ENCODE measurements around the gene PTS. TPM values are rescaled to one million over a fixed set of nuclear protein-coding genes. Genes with fewer than 3 reads are reported as not detected.

Gene PTS
- total and polyA plus RNA-seq, 9 of the 15 experiments (the other 6 are each of a cell fraction or from before 2014, with no cell fraction given), result 27.1 to 72.7 (median 41.1) TPM

DNA sequence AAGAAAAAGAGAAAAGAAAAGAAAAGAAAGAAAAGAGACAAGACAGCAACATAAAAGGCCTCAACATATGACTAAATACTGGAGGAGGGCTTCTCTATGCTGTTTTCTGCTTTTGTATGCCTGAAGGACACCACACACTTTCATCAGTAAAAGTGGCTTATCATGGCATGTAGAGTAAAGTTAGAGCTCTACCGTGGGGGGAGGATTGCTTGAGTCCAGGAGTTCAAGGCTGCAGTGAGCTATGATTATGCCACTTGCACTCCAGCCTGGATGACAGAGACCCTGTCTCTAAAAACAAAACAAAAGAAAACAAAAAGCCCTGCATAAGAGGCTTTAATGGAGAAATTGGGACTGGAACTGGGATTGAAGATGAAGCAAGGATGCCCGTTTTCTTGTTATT, 5.7 kb downstream of the PTS start (continued):
- TF ChIP-seq KLF13 (tag; IDR thresholded peaks at IDR 0.05; ENCODE audit: borderline replicate concordance, low read depth), result no peak
- TF ChIP-seq MXI1 (IDR thresholded peaks at IDR 0.05; ENCODE audit: low read depth, low read length), result no peak
- TF ChIP-seq, protein P1, sequence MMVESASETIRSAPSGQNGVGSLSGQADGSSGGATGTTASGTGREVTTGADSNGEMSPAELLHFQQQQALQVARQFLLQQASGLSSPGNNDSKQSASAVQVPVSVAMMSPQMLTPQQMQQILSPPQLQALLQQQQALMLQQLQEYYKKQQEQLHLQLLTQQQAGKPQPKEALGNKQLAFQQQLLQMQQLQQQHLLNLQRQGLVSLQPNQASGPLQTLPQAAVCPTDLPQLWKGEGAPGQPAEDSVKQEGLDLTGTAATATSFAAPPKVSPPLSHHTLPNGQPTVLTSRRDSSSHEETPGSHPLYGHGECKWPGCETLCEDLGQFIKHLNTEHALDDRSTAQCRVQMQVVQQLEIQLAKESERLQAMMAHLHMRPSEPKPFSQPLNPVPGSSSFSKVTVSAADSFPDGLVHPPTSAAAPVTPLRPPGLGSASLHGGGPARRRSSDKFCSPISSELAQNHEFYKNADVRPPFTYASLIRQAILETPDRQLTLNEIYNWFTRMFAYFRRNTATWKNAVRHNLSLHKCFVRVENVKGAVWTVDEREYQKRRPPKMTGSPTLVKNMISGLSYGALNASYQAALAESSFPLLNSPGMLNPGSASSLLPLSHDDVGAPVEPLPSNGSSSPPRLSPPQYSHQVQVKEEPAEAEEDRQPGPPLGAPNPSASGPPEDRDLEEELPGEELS (CRISPR knock-in tag; IDR thresholded peaks at IDR 0.05; ENCODE audit: borderline replicate concordance), result no peak
- no peak for TF ChIP-seq SETDB1 (IDR thresholded peaks at IDR 0.05; ENCODE audit: low read length)
- TF ChIP-seq PHF20 (IDR thresholded peaks at IDR 0.05; ENCODE audit: partially characterized antibody), result no peak
- TF ChIP-seq NR2F6 (CRISPR knock-in tag; IDR thresholded peaks at IDR 0.05), result no peak
- no peak for TF ChIP-seq HMGXB4 (CRISPR knock-in tag; IDR thresholded peaks at IDR 0.05)
- TF ChIP-seq HCFC1 (IDR thresholded peaks at IDR 0.05; ENCODE audit: low read depth, low read length), result no peak

Measured in K562 (cell line).